ENCODE data around the gene PROP1. TPM values are rescaled to one million over a fixed set of nuclear protein-coding genes. Genes with fewer than 3 reads are reported as not detected.

The PROP1 gene
- total and polyA plus RNA-seq, 2 of the 4 experiments (the other 2 are of a cell fraction): not detected

GRCh38 chr5:177996660-177997318 is 747 bp upstream of the PROP1 start:
- Histone ChIP-seq H2BK20ac (ENCODE audit: low read depth, low read length) (no peak overlapping the region), H2BK120ac (ENCODE audit: low read depth, low read length) (no peak overlapping the region), H3K27me3 (ENCODE audit: control insufficient read depth, insufficient read depth, low read length) (peaks cover 10% of the 10 kb centered on the region; the same call in 1 of the 2 replicates), H3K4me1 (ENCODE audit: control insufficient read depth, insufficient read depth, low read length) (no peaks in the 10 kb centered on the region), H3K9me3 (ENCODE audit: control insufficient read depth, insufficient read depth, low read length) (no peaks in the 10 kb centered on the region), H4K20me1 (ENCODE audit: insufficient read depth, low read length) (no peaks in the 10 kb centered on the region), H2BK5ac (ENCODE audit: low read depth, low read length, poor library complexity, severe bottlenecking) (no peak overlapping the region), H2AK5ac (ENCODE audit: low read depth, low read length) (no peak overlapping the region), H2AK9ac (replicated peaks; ENCODE audit: low read depth, low read length, poor library complexity) (peak overlapping the region; percentile 65), H3K79me1 (ENCODE audit: low read depth in 1 of 2, low read length in 2 of 2) (no peaks in the 10 kb centered on the region), H3K36me3 (ENCODE audit: control insufficient read depth, insufficient read depth, low read length) (no peaks in the 10 kb centered on the region), H4K91ac (ENCODE audit: insufficient read depth, low read depth, low read length) (no peak overlapping the region), H4K8ac (ENCODE audit: low read depth in 2 of 2, low read length in 2 of 2) (no peak overlapping the region), H2BK15ac (ENCODE audit: low read depth, low read length) (no peak overlapping the region), H3K18ac (ENCODE audit: low read depth, low read length) (no peak overlapping the region), H3K23ac (ENCODE audit: low read depth, low read length) (no peak overlapping the region), H3K9me1 (ENCODE audit: insufficient read depth, low read length) (no peaks in the 10 kb centered on the region), H4K5ac (ENCODE audit: low read depth, low read length) (no peak overlapping the region), H3K4me3 (ENCODE audit: insufficient read depth, low read depth, low read length) (no peak overlapping the region), H3K4me2 (ENCODE audit: low read depth, low read length) (no peak overlapping the region), H3K27ac (ENCODE audit: insufficient read depth, low read length) (no peak overlapping the region), H3K9ac (ENCODE audit: low read depth, low read length) (no peak overlapping the region), H3K4ac (ENCODE audit: low read depth, low read length) (no peak overlapping the region), H2AFZ (replicated peaks; ENCODE audit: low read length, poor library complexity) (no peak overlapping the region), H3K14ac (replicated peaks; ENCODE audit: low read depth, low read length) (no peak overlapping the region), H3K56ac (ENCODE audit: extremely low read depth, insufficient read depth, low read length) (no peak overlapping the region)
- TF ChIP-seq POLR2A (IDR thresholded peaks at IDR 0.05; ENCODE audit: low read depth, low read length) (no peak), NFE2L2 (IDR thresholded peaks at IDR 0.05; ENCODE audit: low read depth, low read length) (no peak), CEBPB (IDR thresholded peaks at IDR 0.05; ENCODE audit: low read depth, low read length) (no peak), RCOR1 (IDR thresholded peaks at IDR 0.05; ENCODE audit: insufficient replicate concordance, low read length) (no peak), MAZ (IDR thresholded peaks at IDR 0.05; ENCODE audit: borderline replicate concordance, low read depth, low read length) (no peak), CTCF (conservative IDR thresholded peaks at IDR 0.05; ENCODE audit: low read depth, low read length) (no peak), MXI1 (IDR thresholded peaks at IDR 0.05; ENCODE audit: borderline replicate concordance, low read depth, low read length) (no peak), SMC3 (IDR thresholded peaks at IDR 0.05; ENCODE audit: low read depth, low read length) (no peak), BHLHE40 (IDR thresholded peaks at IDR 0.05; ENCODE audit: low read depth, low read length) (no peak), MAFK (IDR thresholded peaks at IDR 0.05; ENCODE audit: low read depth, low read length) (no peak), CHD1 (IDR thresholded peaks at IDR 0.05; ENCODE audit: low read depth, low read length) (no peak), USF2 (IDR thresholded peaks at IDR 0.05; ENCODE audit: low read depth, low read length) (no peak), ELK1 (IDR thresholded peaks at IDR 0.05; ENCODE audit: borderline replicate concordance, low read depth, low read length) (no peak), RFX5 (IDR thresholded peaks at IDR 0.05; ENCODE audit: low read depth, low read length) (no peak), FOS (IDR thresholded peaks at IDR 0.05; ENCODE audit: low read depth, low read length) (no peak), RAD21 (IDR thresholded peaks at IDR 0.05; ENCODE audit: low read length) (no peak)
- BruUV-seq (replicated peaks): no TSS peak
- ChIA-PET POLR2A (ENCODE audit: unreplicated experiment) (no interaction called here), CTCF (no interaction called here)
- DNase-seq: no peak
- ATAC-seq (ENCODE audit: low read depth): no peak
- intact Hi-C loops (cut with micrococcal nuclease) (no loop called here), dilution Hi-C loops (cut with HindIII; ENCODE audit: low sequenced_read_pairs, unreplicated experiment) (no loop called here), in situ Hi-C loops (cut with MboI; ENCODE audit: low sequenced_read_pairs) (no loop called here)
- 46% methylated on average over 4 of the region's 7 CpGs; no CpG with 5 or more reads in 1 of the 2 experiments for WGBS, 2 experiments (ENCODE audit: extremely low coverage in 2 of 2, insufficient read length in 1 of 2)
